Type B pancreatic cell (in vitro differentiated cells): Measurements from ENCODE around the gene DNAJC15. TPM values are rescaled to one million over a fixed set of nuclear protein-coding genes. Genes with fewer than 3 reads are reported as not detected.

Experiments
- DNase-seq: peaks from one replicate; pipeline ENCODE4 v3.0.0; 2021; ENCODE audit warnings: mixed read lengths; ENCODE audit not compliant: unreplicated experiment; ENCODE audit errors: extremely low spot score
- H3K27ac Mint-ChIP-seq: 2 replicates; pipeline ENCODE4 v1.8.0; 2021; ENCODE audit warnings: mild to moderate bottlenecking, mixed read lengths
- H3K27me3 Mint-ChIP-seq: 2 replicates; pipeline ENCODE4 v1.8.0; 2021; ENCODE audit warnings: mixed read lengths
- H3K36me3 Mint-ChIP-seq: 2 replicates; pipeline ENCODE4 v1.8.0; 2021; ENCODE audit warnings: mixed read lengths
- H3K4me1 Mint-ChIP-seq: one replicate; pipeline ENCODE4 v1.8.0; 2021; ENCODE audit warnings: mixed read lengths; ENCODE audit not compliant: unreplicated experiment
- H3K4me3 Mint-ChIP-seq: 2 replicates; pipeline ENCODE4 v1.8.0; 2021; ENCODE audit warnings: mild to moderate bottlenecking, mixed read lengths
- H3K9me3 Mint-ChIP-seq: 2 replicates; pipeline ENCODE4 v1.8.0; 2021; ENCODE audit warnings: mixed read lengths
- total RNA-seq: library from RNA; stranded (reverse); gene quantifications from 2 replicates; pipeline ENCODE4 v1.2.1, GENCODE V29; 2021; ENCODE audit warnings: low replicate concordance
- TF ChIP-seq, protein P1 (sequence below): fragments of 200-600 bp; sonication (generic); conservative IDR thresholded peaks from 2 replicates; pipeline ENCODE4 v1.5.0; 2021; ENCODE audit warnings: antibody characterized with exemption, mild to moderate bottlenecking

DNAJC15 gene
- total RNA-seq, 1 donor from 2014 or later: 19.7 TPM

DNA sequence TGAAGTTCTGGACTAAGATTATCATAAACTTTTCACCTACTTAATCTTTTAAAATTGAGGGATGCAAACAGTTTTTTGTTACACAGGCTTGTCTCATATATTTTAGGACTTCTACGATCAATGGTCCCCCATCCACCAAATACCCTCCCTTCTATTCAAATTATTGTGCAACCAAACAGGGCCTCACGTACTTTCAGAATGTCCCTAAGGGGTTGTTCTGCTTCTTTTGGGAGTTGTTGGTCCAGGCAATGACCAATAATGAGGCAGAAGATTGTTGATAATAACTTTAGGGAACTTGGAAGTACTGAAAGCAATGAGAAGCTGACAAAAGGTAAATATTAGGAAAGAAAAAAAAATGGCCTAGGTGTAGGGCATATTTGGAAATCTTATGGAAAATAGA is 2.9 kb downstream of the DNAJC15 start:
- TF ChIP-seq, protein P1, sequence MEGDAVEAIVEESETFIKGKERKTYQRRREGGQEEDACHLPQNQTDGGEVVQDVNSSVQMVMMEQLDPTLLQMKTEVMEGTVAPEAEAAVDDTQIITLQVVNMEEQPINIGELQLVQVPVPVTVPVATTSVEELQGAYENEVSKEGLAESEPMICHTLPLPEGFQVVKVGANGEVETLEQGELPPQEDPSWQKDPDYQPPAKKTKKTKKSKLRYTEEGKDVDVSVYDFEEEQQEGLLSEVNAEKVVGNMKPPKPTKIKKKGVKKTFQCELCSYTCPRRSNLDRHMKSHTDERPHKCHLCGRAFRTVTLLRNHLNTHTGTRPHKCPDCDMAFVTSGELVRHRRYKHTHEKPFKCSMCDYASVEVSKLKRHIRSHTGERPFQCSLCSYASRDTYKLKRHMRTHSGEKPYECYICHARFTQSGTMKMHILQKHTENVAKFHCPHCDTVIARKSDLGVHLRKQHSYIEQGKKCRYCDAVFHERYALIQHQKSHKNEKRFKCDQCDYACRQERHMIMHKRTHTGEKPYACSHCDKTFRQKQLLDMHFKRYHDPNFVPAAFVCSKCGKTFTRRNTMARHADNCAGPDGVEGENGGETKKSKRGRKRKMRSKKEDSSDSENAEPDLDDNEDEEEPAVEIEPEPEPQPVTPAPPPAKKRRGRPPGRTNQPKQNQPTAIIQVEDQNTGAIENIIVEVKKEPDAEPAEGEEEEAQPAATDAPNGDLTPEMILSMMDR: no peak
- Mint-ChIP-seq H3K9me3 (peaks cover 5% of the 10 kb centered on the region), H3K4me1 (peaks cover 40% of the 10 kb centered on the region), H3K27ac (no peak overlapping the region), H3K4me3 (peak overlapping the region; percentile 48), H3K27me3 (no peaks in the 10 kb centered on the region), H3K36me3 (peaks cover 24% of the 10 kb centered on the region)
- no peak for DNase-seq

DNA sequence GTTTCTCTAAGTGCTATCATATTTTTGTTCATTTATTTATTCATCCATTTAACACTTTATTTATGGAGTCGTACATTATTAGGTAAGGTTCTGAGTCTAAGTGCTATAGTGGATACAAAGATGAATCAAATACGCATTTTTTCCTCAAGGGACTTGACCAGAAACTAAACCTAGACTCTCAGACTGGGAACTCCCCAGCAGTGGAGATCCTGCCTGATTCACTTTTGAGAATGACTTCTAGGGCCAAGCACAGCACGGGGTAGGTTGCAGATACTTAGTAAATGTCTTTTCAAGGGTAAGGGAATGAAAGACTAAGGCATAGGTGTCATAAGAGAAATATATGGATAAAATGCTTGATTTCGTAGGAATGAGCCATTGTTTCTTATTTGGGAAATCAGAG is 7.2 kb downstream of the DNAJC15 start:
- TF ChIP-seq, protein P1: no peak
- Mint-ChIP-seq H3K27ac (no peak overlapping the region), H3K4me1 (peaks cover 23% of the 10 kb centered on the region), H3K9me3 (peaks cover 9% of the 10 kb centered on the region), H3K36me3 (peaks cover 41% of the 10 kb centered on the region), H3K4me3 (no peak overlapping the region), H3K27me3 (no peaks in the 10 kb centered on the region)
- no peak for DNase-seq

DNA sequence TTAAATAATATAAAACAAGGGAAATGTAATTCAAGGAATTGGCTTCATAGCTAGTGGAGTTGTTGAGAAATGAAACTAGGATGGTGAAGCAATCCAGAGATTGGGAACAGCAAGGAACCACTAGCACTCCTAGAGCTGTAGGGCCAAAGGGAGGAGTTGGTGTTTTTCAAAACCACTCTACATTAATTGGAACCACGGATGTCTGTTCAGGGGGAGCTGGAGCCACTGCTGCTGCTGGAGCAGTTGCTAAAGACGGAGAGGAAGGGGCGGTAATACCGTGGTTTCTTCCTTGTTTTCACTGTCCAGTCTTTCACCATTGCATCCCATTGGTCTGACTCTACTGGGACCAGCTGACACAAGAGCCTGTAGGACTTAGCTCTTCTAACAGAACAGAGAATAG is 8.5 kb downstream of the DNAJC15 start:
- TF ChIP-seq, protein P1: no peak
- DNase-seq: no peak
- H3K27ac Mint-ChIP-seq: no peak overlapping the region
- H3K9me3 Mint-ChIP-seq: peaks cover 9% of the 10 kb centered on the region
- no peak overlapping the region for H3K4me3 Mint-ChIP-seq
- peaks cover 23% of the 10 kb centered on the region for H3K4me1 Mint-ChIP-seq
- peaks cover 41% of the 10 kb centered on the region for H3K36me3 Mint-ChIP-seq
- no peaks in the 10 kb centered on the region for H3K27me3 Mint-ChIP-seq

DNA sequence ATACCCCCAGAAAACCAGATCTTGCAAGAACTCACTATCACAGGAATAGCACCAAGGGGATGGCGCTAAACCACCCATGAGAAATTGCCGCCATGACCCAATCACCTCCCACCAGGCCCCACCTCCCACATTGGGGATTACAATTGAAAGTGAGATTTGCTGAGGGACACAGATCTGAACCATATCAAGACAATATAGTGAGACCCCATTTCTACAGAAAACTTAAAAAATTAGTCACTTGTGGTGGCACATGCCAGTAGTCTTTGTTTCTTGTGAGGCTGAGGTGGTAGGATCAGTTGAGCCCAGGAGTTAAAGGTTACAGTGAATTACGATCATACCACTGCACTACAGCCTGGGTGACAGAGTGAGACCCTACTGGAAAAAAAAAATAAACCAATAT is 9.7 kb downstream of the DNAJC15 start:
- peaks cover 9% of the 10 kb centered on the region for H3K9me3 Mint-ChIP-seq
- H3K27me3 Mint-ChIP-seq: no peaks in the 10 kb centered on the region
- H3K4me3 Mint-ChIP-seq: no peak overlapping the region
- TF ChIP-seq, protein P1: no peak
- no peak overlapping the region for H3K27ac Mint-ChIP-seq
- no peak for DNase-seq
- H3K36me3 Mint-ChIP-seq: peaks cover 44% of the 10 kb centered on the region
- H3K4me1 Mint-ChIP-seq: peaks cover 27% of the 10 kb centered on the region

DNA sequence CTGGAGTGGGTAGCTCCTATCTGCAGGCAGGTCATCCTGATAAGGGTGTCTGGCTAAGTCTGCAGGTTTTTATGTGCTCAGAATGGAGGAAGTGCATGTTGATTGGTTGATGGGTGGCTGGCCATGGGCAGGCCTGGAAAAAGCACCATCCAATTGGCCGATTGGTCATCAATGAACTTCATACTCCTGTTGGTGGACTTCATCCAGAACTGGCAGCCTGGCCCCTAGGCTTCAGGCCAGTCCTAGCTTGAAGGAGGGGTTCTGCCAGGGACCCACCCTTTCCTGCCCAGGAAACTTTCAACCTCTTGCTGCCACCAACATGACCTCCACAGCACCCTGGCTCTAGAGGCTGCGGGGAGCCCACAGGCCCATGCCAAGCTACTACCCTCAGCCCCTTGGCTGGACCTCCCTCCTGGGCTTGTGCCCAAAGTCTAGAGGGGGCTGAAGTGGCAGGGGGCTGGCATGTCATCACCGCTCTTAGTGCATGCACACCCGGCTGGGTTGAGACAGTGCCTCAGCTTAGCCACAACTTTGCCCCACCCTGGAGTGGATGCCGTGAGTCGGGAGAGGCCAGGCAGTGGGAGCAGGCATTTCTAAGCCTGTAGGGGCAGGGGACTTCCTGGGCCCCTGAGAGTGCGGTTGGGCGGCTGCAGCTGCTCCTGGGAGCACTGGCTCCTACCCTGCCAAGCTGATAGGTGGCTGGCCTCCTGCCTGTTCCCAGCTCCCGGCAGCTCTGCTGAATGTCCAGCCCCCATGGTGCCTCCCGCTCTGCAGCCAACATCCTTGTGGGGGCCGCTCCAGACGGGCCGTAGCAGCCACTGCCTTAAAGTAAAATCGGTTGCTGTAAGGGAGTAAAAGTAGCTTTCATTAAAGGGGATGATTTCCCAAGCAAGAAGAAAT is 13.2 kb downstream of the DNAJC15 start:
- H3K27me3 Mint-ChIP-seq: no peaks in the 10 kb centered on the region
- peaks cover 9% of the 10 kb centered on the region for H3K9me3 Mint-ChIP-seq
- TF ChIP-seq, protein P1: no peak
- peaks cover 31% of the 10 kb centered on the region for H3K4me1 Mint-ChIP-seq
- DNase-seq: no peak
- no peak overlapping the region for H3K27ac Mint-ChIP-seq
- H3K4me3 Mint-ChIP-seq: no peak overlapping the region
- H3K36me3 Mint-ChIP-seq: peaks cover 45% of the 10 kb centered on the region
